Tibial nerve (tissue), 3 donors: Measurements from ENCODE around the gene BLCAP.

Experiments
- CTCF ChIP-seq, 5 experiments: fragments of 200-600 bp in 3 of 5; fragments of 450-650 bp in 2 of 5; sonication (generic) in 3 of 5; IDR thresholded peaks; one replicate each; pipeline ENCODE4 v1.5.1; 2016 to 2019; ENCODE audit warnings: antibody characterized with exemption in 5 of 5, mild to moderate bottlenecking in 3 of 5, moderate library complexity in 2 of 5
- POLR2A ChIP-seq, 2 donors: fragments of 450-650 bp; IDR thresholded peaks; one replicate each; pipeline ENCODE4 v1.6.1; 2017; ENCODE audit warnings: antibody characterized with exemption in 2 of 2, mild to moderate bottlenecking in 2 of 2, moderate library complexity in 2 of 2

- TF ChIP-seq CTCF (IDR thresholded peaks at IDR 0.05) (no peak), POLR2A (IDR thresholded peaks at IDR 0.05) (no peak)
Observed at GRCh38 chr20:37573626-37574198, 46.0 kb upstream of the BLCAP start.
